ENCODE results near the gene CYBRD1. TPM values are rescaled to one million over a fixed set of nuclear protein-coding genes. Genes with fewer than 3 reads are reported as not detected.
"Not testable (repeated sequence)": the region's sequence is repeated elsewhere in the genome, so short reads cannot be mapped to it uniquely, and the experiment has no call there.

CYBRD1 gene
- polyA plus RNA-seq, 1 donor (not counting 4 experiments of a cell fraction or from before 2014, with no cell fraction given) = 72.7 TPM

DNA sequence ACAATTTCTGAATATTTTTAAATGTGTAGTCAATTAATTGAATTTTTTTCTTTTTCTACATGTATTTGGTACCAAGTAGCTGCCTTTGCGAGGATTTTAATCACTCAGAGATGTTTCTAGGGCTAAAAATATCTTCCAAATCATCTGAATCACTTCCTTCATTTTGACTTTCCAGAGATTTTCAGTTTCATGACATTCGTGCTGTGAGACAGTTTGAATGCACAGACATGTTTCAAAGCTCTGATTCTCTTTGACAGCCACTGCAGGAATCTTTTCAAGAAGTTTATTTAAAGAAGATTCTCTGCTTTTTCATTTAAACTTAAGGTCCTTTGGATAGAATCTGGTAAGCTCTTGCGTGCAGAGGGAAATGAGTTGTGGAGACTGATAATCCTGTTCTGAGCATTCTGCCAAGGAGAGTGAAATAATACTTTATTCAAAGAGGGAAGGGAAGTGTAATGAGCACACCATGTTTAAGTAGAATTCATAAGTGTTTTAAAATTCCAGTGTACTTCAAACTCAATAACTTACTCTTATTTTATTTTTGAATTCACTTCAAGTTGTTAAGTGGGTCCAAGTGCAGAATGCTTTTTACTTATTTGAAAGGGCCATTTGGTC, 9.7 kb downstream of the CYBRD1 start:
- Histone ChIP-seq H3K4me1 (ENCODE audit: control insufficient read depth, extremely low read depth, insufficient read depth, low read length) (peaks cover 5% of the 10 kb centered on the region), H3K27me3 (ENCODE audit: control insufficient read depth, extremely low read depth, insufficient read depth, low read length) (no peaks in the 10 kb centered on the region), H2AFZ (ENCODE audit: control insufficient read depth, low read length) (no peak overlapping the region), H3K9me1 (ENCODE audit: control insufficient read depth, extremely low read depth, insufficient read depth, low read length) (no peaks in the 10 kb centered on the region), H3K4me2 (ENCODE audit: control insufficient read depth, extremely low read depth, insufficient read depth, low read depth, low read length) (no peak overlapping the region), H3K27ac (ENCODE audit: control insufficient read depth, insufficient read depth, low read length) (no peak overlapping the region), H3K79me2 (ENCODE audit: control insufficient read depth, insufficient read depth, low read length) (peaks cover 2% of the 10 kb centered on the region), H3K9ac (ENCODE audit: control insufficient read depth, extremely low read depth, insufficient read depth, low read length) (no peak overlapping the region), H3K36me3 (ENCODE audit: control insufficient read depth in 2 of 2, extremely low read depth in 1 of 2, insufficient read depth in 2 of 2, low read length in 2 of 2) (peaks cover 0 to 3% of the 10 kb centered on the region in 2 experiments), H4K20me1 (ENCODE audit: control insufficient read depth, extremely low read depth, insufficient read depth, low read length) (no peaks in the 10 kb centered on the region), H3K9me3 (ENCODE audit: control insufficient read depth, low read depth, low read length) (no peaks in the 10 kb centered on the region), H3K4me3 (ENCODE audit: control insufficient read depth in 2 of 3, extremely low read depth in 1 of 3, insufficient read depth in 2 of 3, low read depth in 1 of 3, low read length in 3 of 3) (no peak overlapping the region)
- DNase-seq (ENCODE audit: low read depth, low spot score) (no peak), FAIRE-seq (no peak)
- dilution Hi-C loops (cut with MboI; ENCODE audit: extremely low pct_ligation_motif_present, low sequenced_read_pairs) = no loop called here
- no peak for TF ChIP-seq EZH2 (IDR thresholded peaks at IDR 0.05; ENCODE audit: low read length)
- TF ChIP-seq, protein P1, sequence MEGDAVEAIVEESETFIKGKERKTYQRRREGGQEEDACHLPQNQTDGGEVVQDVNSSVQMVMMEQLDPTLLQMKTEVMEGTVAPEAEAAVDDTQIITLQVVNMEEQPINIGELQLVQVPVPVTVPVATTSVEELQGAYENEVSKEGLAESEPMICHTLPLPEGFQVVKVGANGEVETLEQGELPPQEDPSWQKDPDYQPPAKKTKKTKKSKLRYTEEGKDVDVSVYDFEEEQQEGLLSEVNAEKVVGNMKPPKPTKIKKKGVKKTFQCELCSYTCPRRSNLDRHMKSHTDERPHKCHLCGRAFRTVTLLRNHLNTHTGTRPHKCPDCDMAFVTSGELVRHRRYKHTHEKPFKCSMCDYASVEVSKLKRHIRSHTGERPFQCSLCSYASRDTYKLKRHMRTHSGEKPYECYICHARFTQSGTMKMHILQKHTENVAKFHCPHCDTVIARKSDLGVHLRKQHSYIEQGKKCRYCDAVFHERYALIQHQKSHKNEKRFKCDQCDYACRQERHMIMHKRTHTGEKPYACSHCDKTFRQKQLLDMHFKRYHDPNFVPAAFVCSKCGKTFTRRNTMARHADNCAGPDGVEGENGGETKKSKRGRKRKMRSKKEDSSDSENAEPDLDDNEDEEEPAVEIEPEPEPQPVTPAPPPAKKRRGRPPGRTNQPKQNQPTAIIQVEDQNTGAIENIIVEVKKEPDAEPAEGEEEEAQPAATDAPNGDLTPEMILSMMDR (optimal IDR thresholded peaks at IDR 0.05 in 1 of 3, IDR thresholded peaks at IDR 0.05 in 1 of 3, conservative IDR thresholded peaks at IDR 0.05 in 1 of 3; ENCODE audit: extremely low read depth in 1 of 3, insufficient read depth in 2 of 3, low read length in 3 of 3) = no peak

DNA sequence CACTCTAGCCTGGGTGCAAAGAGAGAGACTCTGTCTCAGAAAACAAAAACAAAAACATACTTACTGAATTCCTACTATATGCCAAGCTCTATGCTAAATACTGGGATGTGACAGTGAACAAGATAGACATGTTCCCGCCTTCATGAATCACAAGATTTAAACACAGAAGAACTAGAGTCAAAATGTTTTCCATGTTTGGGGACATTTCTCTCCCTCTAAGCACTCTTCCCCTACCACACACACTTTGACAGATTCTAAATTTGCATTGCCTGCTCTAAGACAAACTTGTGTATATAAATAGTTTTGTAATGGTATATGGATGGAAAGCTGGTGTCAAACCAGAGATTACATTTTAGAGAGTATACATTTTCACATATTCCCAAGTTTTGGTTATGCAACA, 11.1 kb downstream of the CYBRD1 start:
- TF ChIP-seq, protein P1 (optimal IDR thresholded peaks at IDR 0.05 in 1 of 3, IDR thresholded peaks at IDR 0.05 in 1 of 3, conservative IDR thresholded peaks at IDR 0.05 in 1 of 3; ENCODE audit: extremely low read depth in 1 of 3, insufficient read depth in 2 of 3, low read length in 3 of 3) = no peak
- TF ChIP-seq EZH2 (IDR thresholded peaks at IDR 0.05; ENCODE audit: low read length) = no peak
- Histone ChIP-seq H3K9me1 (ENCODE audit: control insufficient read depth, extremely low read depth, insufficient read depth, low read length) (no peaks in the 10 kb centered on the region), H3K9me3 (ENCODE audit: control insufficient read depth, low read depth, low read length) (no peaks in the 10 kb centered on the region), H2AFZ (ENCODE audit: control insufficient read depth, low read length) (no peak overlapping the region), H3K4me1 (ENCODE audit: control insufficient read depth, extremely low read depth, insufficient read depth, low read length) (peaks cover 5% of the 10 kb centered on the region), H3K4me3 (ENCODE audit: control insufficient read depth in 2 of 3, extremely low read depth in 1 of 3, insufficient read depth in 2 of 3, low read depth in 1 of 3, low read length in 3 of 3) (no peak overlapping the region), H4K20me1 (ENCODE audit: control insufficient read depth, extremely low read depth, insufficient read depth, low read length) (no peaks in the 10 kb centered on the region), H3K9ac (ENCODE audit: control insufficient read depth, extremely low read depth, insufficient read depth, low read length) (no peak overlapping the region), H3K4me2 (ENCODE audit: control insufficient read depth, extremely low read depth, insufficient read depth, low read depth, low read length) (no peak overlapping the region), H3K27me3 (ENCODE audit: control insufficient read depth, extremely low read depth, insufficient read depth, low read length) (no peaks in the 10 kb centered on the region), H3K27ac (ENCODE audit: control insufficient read depth, insufficient read depth, low read length) (no peak overlapping the region), H3K79me2 (ENCODE audit: control insufficient read depth, insufficient read depth, low read length) (peaks cover 2% of the 10 kb centered on the region), H3K36me3 (ENCODE audit: control insufficient read depth in 2 of 2, extremely low read depth in 1 of 2, insufficient read depth in 2 of 2, low read length in 2 of 2) (peaks cover 0 to 3% of the 10 kb centered on the region in 2 experiments)
- dilution Hi-C loops (cut with MboI; ENCODE audit: extremely low pct_ligation_motif_present, low sequenced_read_pairs) = no loop called here
- DNase-seq (ENCODE audit: low read depth, low spot score) (no peak), FAIRE-seq (no peak)

DNA sequence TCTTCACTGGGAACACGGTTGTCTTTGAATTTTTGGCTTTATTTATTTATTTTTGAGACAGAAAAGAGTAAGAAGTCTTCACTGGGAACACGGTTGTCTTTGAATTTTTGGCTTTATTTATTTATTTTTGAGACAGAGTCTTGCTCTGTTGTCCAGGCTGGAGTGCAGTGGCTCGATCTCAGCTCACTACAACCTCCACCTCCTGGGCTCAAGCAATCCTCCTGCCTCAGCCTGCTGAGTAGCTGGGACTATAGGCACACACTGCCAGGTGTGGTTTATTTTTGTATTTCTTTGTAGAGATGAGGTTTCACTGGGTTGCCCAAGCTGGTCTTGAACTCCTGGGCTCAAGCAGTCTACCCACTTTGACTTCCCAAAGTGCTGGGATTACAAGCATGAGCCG, 13.3 kb downstream of the CYBRD1 start:
- H2AFZ ChIP-seq (ENCODE audit: control insufficient read depth, low read length); H3K79me2 ChIP-seq (ENCODE audit: control insufficient read depth, insufficient read depth, low read length); H3K27ac ChIP-seq (ENCODE audit: control insufficient read depth, insufficient read depth, low read length); H3K9ac ChIP-seq (ENCODE audit: control insufficient read depth, extremely low read depth, insufficient read depth, low read length); H3K9me1 ChIP-seq (ENCODE audit: control insufficient read depth, extremely low read depth, insufficient read depth, low read length); H3K36me3 ChIP-seq (ENCODE audit: control insufficient read depth in 2 of 2, extremely low read depth in 1 of 2, insufficient read depth in 2 of 2, low read length in 2 of 2); DNase-seq (ENCODE audit: low read depth, low spot score); H3K27me3 ChIP-seq (ENCODE audit: control insufficient read depth, extremely low read depth, insufficient read depth, low read length); dilution Hi-C loops (cut with MboI; ENCODE audit: extremely low pct_ligation_motif_present, low sequenced_read_pairs); H3K4me1 ChIP-seq (ENCODE audit: control insufficient read depth, extremely low read depth, insufficient read depth, low read length); H4K20me1 ChIP-seq (ENCODE audit: control insufficient read depth, extremely low read depth, insufficient read depth, low read length); H3K9me3 ChIP-seq (ENCODE audit: control insufficient read depth, low read depth, low read length); H3K4me2 ChIP-seq (ENCODE audit: control insufficient read depth, extremely low read depth, insufficient read depth, low read depth, low read length); H3K4me3 ChIP-seq (ENCODE audit: control insufficient read depth in 2 of 3, extremely low read depth in 1 of 3, insufficient read depth in 2 of 3, low read depth in 1 of 3, low read length in 3 of 3); FAIRE-seq: not testable (repeated sequence)
